SK-N-SH (cell line): Measurements from ENCODE around the gene SLC30A5. TPM values are rescaled to one million over a fixed set of nuclear protein-coding genes. Genes with fewer than 3 reads are reported as not detected.

Source experiments
- CTCF ChIA-PET: fragments of 300-600, 350-600 bp; formaldehyde crosslinking; extraction: SDS; loops from one replicate; lab custom pipeline; 2021; lab: Yijun Ruan, JAX
- POLR2A ChIA-PET: fragments of 350-600 bp; sonication (Branson Sonifier 250); formaldehyde crosslinking; extraction: SDS; loops from one replicate; lab custom pipeline; 2020; ENCODE audit warnings: antibody characterized with exemption, inconsistent platforms; lab: Yijun Ruan, JAX
- DNase-seq: peaks from one replicate; pipeline ENCODE4 v3.0.0; 2012
- H2AFZ ChIP-seq: fragments of 200-600 bp; sonication (generic); 2 replicates; pipeline ENCODE4 v1.8.1; 2016; ENCODE audit warnings: antibody characterized with exemption, mild to moderate bottlenecking, low read depth
- H3F3A ChIP-seq: fragments of 200-600 bp; sonication (generic); replicated peaks from 2 replicates; pipeline ENCODE3; 2016; ENCODE audit warnings: antibody characterized with exemption, mild to moderate bottlenecking; ENCODE audit not compliant: insufficient read depth
- H3K27ac ChIP-seq, 2 experiments: fragments of 200-500 bp in 1 of 2; fragments of 200-600 bp in 1 of 2; sonication (Bioruptor generic) in 1 of 2; sonication (generic), shearing (Covaris generic) in 1 of 2; 2 replicates each; pipeline versions ENCODE4 v1.5.1 to v1.6.1; 2014 to 2016; ENCODE audit warnings: low read depth in 2 of 2, inconsistent platforms in 1 of 2, low read length in 1 of 2, mild to moderate bottlenecking in 1 of 2, mixed read lengths in 1 of 2
- H3K27me3 ChIP-seq: fragments of 200-600 bp; sonication (generic), shearing (Covaris generic); 2 replicates; pipeline ENCODE4 v1.6.1; 2016; ENCODE audit warnings: mixed run types; ENCODE audit not compliant: insufficient read depth
- H3K36me3 ChIP-seq, 2 experiments: fragments of 200-500 bp in 1 of 2; fragments of 200-600 bp in 1 of 2; sonication (Bioruptor generic) in 1 of 2; sonication (generic) in 1 of 2; replicated peaks in 1 of 2; 2 replicates each; pipeline versions ENCODE3 to v1.5.1; 2014 to 2016; ENCODE audit warnings: low read length in 1 of 2, mild to moderate bottlenecking in 1 of 2; ENCODE audit not compliant: insufficient read depth in 2 of 2, control insufficient read depth in 1 of 2
- H3K4me1 ChIP-seq, 2 experiments: fragments of 200-500 bp in 1 of 2; fragments of 200-600 bp in 1 of 2; sonication (Bioruptor generic) in 1 of 2; sonication (generic), shearing (Covaris generic) in 1 of 2; 2 replicates each; pipeline versions ENCODE4 v1.5.1 to v1.6.1; 2014 to 2016; ENCODE audit warnings: low read depth in 1 of 2, low read length in 1 of 2, mixed run types in 1 of 2; ENCODE audit not compliant: insufficient read depth in 2 of 2, control insufficient read depth in 1 of 2
- H3K4me2 ChIP-seq: fragments of 200-600 bp; sonication (generic), shearing (Covaris generic); 2 replicates; pipeline ENCODE4 v1.6.1; 2017; ENCODE audit warnings: mixed run types
- H3K4me3 ChIP-seq, 2 experiments: fragments of 200-500 bp in 1 of 2; fragments of 200-600 bp in 1 of 2; sonication (Bioruptor generic) in 1 of 2; sonication (generic), shearing (Covaris generic) in 1 of 2; 2 replicates each; pipeline versions ENCODE4 v1.5.1 to v1.8.1; 2014 to 2016; ENCODE audit warnings: low read depth in 2 of 2, inconsistent platforms in 1 of 2, low read length in 1 of 2, mild to moderate bottlenecking in 1 of 2, mixed read lengths in 1 of 2, moderate library complexity in 1 of 2
- H3K79me2 ChIP-seq: fragments of 200-600 bp; sonication (generic); 2 replicates; pipeline ENCODE4 v1.8.1; 2017; ENCODE audit warnings: mild to moderate bottlenecking; ENCODE audit not compliant: insufficient read depth
- H3K9ac ChIP-seq: fragments of 200-600 bp; sonication (generic); 2 replicates; pipeline ENCODE4 v1.6.1; 2017; ENCODE audit warnings: mixed run types
- H3K9me2 ChIP-seq: fragments of 200-600 bp; sonication (generic); 2 replicates; pipeline ENCODE4 v1.6.1; 2017; ENCODE audit warnings: mixed run types
- H3K9me3 ChIP-seq: fragments of 200-600 bp; sonication (generic); 2 replicates; pipeline ENCODE4 v1.6.1; 2017; ENCODE audit warnings: mixed run types, mild to moderate bottlenecking, moderate library complexity
- H4K20me1 ChIP-seq: fragments of 200-600 bp; sonication (generic); 2 replicates; pipeline ENCODE4 v1.6.1; 2017; ENCODE audit warnings: mild to moderate bottlenecking, mixed run types; ENCODE audit not compliant: insufficient read depth
- ELF1 ChIP-seq: IDR thresholded peaks from 2 replicates; pipeline ENCODE4 v1.4.0; 2012
- EZH2phosphoT487 ChIP-seq: fragments of 200-600 bp; sonication (generic); IDR thresholded peaks from 2 replicates; pipeline ENCODE4 v1.6.1; 2017; ENCODE audit warnings: low read depth, mixed run types, mild to moderate bottlenecking, antibody characterized with exemption, moderate library complexity, borderline replicate concordance
- FOXM1 ChIP-seq: IDR thresholded peaks from 2 replicates; pipeline ENCODE4 v1.4.0; 2012; ENCODE audit warnings: low read depth, mild to moderate bottlenecking
- GABPA ChIP-seq: IDR thresholded peaks from 2 replicates; pipeline ENCODE4 v1.4.0; 2012; ENCODE audit warnings: low read depth, mild to moderate bottlenecking
- IRF3 ChIP-seq: fragments of 150-350 bp; IDR thresholded peaks from 2 replicates; pipeline ENCODE4 v1.6.1; 2016; ENCODE audit warnings: mild to moderate bottlenecking, low read depth, low read length
- JUND ChIP-seq: IDR thresholded peaks from 2 replicates; pipeline ENCODE4 v1.4.0; 2012
- MAX ChIP-seq: IDR thresholded peaks from 2 replicates; pipeline ENCODE4 v1.4.0; 2012; ENCODE audit warnings: low read depth
- MEF2A ChIP-seq: IDR thresholded peaks from 2 replicates; pipeline ENCODE4 v1.4.0; 2012; ENCODE audit warnings: low read depth, borderline replicate concordance
- NFIC ChIP-seq: IDR thresholded peaks from 2 replicates; pipeline ENCODE4 v1.4.0; 2012; ENCODE audit warnings: borderline replicate concordance
- PBX3 ChIP-seq: IDR thresholded peaks from 2 replicates; pipeline ENCODE4; 2012
- SIN3A ChIP-seq: IDR thresholded peaks from 2 replicates; pipeline ENCODE4 v1.6.1; 2012; ENCODE audit warnings: low read depth, mild to moderate bottlenecking, low read length, moderate library complexity, borderline replicate concordance
- TAF1 ChIP-seq: IDR thresholded peaks from 2 replicates; pipeline ENCODE4 v1.6.1; 2012; ENCODE audit warnings: low read depth, mild to moderate bottlenecking, low read length, moderate library complexity, borderline replicate concordance
- WGBS: methylation state at CpG from one replicate; pipeline ENCODE4 v1.1.6; 2017; ENCODE audit warnings: low lambda C conversion rate; 5-methylcytosine and 5-hydroxymethylcytosine counted together
- polyA plus RNA-seq, 3 experiments: library from polyadenylated mRNA; depleted of rRNA; stranded (reverse); fragments of >200 nt; gene quantifications; 2 replicates each; pipeline ENCODE4 v1.2.3, GENCODE V29; 2012

The SLC30A5 gene
- polyA plus RNA-seq, 1 of the 3 experiments (the other 2 are of a cell fraction) = 28.5 TPM

- POLR2A ChIA-PET = no interaction called here
- Histone ChIP-seq H3K79me2 (peaks cover 91% of the 10 kb centered on the region), H3K9ac (no peak overlapping the region), H3K9me2 (no peaks in the 10 kb centered on the region), H4K20me1 (no peaks in the 10 kb centered on the region; the same call in 1 of the 2 replicates)
- TF ChIP-seq MAX = no peak
- TF ChIP-seq ELF1 = no peak
- TF ChIP-seq JUND = no peak
- TF ChIP-seq PBX3 = no peak
- TF ChIP-seq NFIC = no peak
- TF ChIP-seq EZH2phosphoT487 = no peak
- no peak for TF ChIP-seq IRF3
- no peak for TF ChIP-seq MEF2A
- TF ChIP-seq FOXM1 = no peak
- no peak for TF ChIP-seq GABPA
- no peak for TF ChIP-seq TAF1
- TF ChIP-seq, all 33 proteins: peak for 0
- no peaks in the 10 kb centered on the region for H3K27me3 ChIP-seq
- CTCF ChIA-PET = no interaction called here
- no peak overlapping the region for H3K27ac ChIP-seq
- H3K4me3 ChIP-seq = no peak overlapping the region
- WGBS = 94% methylated on average over 3 of the region's 3 CpGs
- H3F3A ChIP-seq = peaks cover 5% of the 10 kb centered on the region
- no peaks in the 10 kb centered on the region for H3K9me3 ChIP-seq
- no peak overlapping the region for H3K4me2 ChIP-seq
- no peak overlapping the region for H2AFZ ChIP-seq
- no peaks in the 10 kb centered on the region; a peak in 1 of 4 replicates for H3K4me1 ChIP-seq
- no peak for DNase-seq
- peaks cover 17 to 42% of the 10 kb centered on the region in 2 experiments for H3K36me3 ChIP-seq
Measured at GRCh38 chr5:69099302-69099701, 5.5 kb downstream of the SLC30A5 start.

- H2AFZ ChIP-seq = no peak overlapping the region
- no peaks in the 10 kb centered on the region for H3F3A ChIP-seq
- peaks cover 41 to 63% of the 10 kb centered on the region in 2 experiments for H3K36me3 ChIP-seq
- no peak overlapping the region for H3K4me3 ChIP-seq
- no peaks in the 10 kb centered on the region for H3K9me2 ChIP-seq
- ChIA-PET CTCF (interaction anchor here (2.8 kb wide), 1 partner anchor 10 kb away, joined by 12 read pairs; the partner anchor contains the start of gene SLC30A5), POLR2A (no interaction called here)
- WGBS = 76% methylated on average over 3 of the region's 3 CpGs
- no peak overlapping the region for H3K27ac ChIP-seq
- TF ChIP-seq SIN3A (no peak), EZH2phosphoT487 (no peak)
- no peak overlapping the region for H3K9ac ChIP-seq
- no peaks in the 10 kb centered on the region for H3K27me3 ChIP-seq
- H3K4me2 ChIP-seq = no peak overlapping the region
- H3K9me3 ChIP-seq = no peaks in the 10 kb centered on the region
- no peak for DNase-seq
- no peaks in the 10 kb centered on the region; the same call in 1 of the 2 replicates for H4K20me1 ChIP-seq
- peaks cover 49% of the 10 kb centered on the region for H3K79me2 ChIP-seq
- H3K4me1 ChIP-seq = no peaks in the 10 kb centered on the region
Measured at GRCh38 chr5:69103521-69103920, 9.7 kb downstream of the SLC30A5 start.
